Activated T-cell treated with anti-CD3 and anti-CD28 coated beads for 4 hours (primary cell): Measurements from ENCODE around the gene SCAANT1.

ENCODE experiments used
- DNase-seq: peaks from one replicate; pipeline ENCODE4 v3.0.0-alpha.2; 2020

SCAANT1 gene

DNA sequence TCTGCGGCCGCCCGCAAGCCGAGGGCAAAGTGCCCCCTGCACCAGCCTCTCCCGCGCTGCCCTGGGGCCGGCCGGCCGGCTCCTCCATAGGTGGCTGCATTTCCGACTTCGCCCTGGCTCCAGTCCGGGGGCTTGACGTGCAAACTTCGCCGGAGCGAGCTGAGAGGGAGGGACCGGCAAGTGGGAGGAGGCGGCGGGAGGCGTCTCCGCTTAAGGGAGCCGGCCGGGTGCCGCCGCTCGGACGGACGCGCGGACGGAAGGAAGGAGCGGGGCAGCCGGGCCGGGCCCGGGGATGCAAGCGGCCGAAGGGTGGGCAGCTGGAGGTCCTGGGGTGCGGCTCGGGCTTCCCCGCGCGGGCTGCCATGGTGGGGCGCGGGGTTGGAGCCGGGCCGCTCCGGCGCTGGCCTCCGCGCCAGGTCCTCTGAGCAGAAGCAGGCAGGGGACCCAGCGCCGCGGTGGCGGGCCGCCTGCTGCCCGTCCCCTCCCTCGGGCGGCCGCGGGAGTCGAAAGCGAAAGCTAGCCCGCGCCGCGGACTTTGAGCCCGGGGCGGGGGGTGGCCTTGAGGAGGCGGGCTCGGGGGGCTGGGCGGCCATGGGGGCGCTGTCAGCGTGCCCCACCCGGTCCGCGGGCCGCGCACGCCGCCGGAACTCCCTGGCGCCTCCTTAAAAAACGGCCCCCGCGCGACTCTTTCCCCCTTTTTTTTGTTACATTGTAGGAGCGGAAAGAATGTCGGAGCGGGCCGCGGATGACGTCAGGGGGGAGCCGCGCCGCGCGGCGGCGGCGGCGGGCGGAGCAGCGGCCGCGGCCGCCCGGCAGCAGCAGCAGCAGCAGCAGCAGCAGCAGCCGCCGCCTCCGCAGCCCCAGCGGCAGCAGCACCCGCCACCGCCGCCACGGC is at the start of gene SCAANT1:
Gene SCAANT1 (minus strand): TSS at position 511 of the 895 bp plus-strand sequence.
- DNase-seq: peak; percentile 75

DNA sequence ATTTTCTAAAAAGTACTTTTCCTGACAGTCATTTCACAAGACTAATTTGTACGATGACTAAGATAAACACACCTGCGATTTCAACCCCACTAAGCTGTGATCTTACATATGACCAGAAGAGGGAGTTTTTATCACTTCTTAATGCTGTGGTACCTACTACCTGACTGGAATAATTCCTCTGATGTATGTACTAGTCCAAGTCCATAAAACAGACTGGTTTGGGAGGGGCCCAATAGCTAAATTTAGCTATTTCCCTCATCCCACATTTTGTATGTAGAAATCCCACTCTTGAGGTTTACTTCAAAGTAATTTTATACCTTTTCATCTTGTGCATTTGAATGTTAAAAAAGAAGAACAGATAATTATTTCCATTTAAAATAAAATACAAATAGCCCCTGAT is 49.7 kb upstream of the SCAANT1 start:
- DNase-seq: no peak

DNA sequence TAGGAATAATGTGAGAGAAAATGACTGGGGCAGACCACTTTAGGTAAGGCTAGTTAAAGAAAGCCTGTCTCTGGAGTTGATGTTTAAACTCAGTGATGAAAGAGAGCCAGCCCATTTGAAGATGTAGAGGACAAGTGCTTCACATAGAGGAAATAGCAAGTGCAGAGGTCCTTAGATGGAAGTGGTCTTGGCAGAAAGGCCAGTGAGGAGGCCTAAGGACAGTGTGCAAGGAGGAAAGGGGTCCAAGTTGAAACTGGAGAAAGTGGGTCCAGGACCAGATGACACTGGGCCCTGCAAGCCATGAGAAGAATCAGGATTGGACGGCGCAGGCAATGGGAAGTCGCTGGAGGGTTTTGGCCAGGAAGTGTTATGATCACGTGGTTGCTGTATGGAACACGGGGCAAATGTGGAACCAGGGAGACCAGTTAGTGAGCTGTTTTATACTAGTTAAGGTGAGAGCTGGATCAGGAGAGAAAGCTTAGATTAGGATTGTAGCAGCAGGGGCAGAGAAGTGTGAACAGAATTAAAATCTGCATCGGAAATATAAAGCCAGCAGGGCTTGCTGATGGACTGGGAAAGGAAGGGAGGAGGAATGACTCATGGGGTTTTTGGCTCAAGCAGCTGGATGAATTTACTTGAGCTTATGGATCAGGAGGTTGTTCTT is 48.0 kb upstream of the SCAANT1 start:
- no peak for DNase-seq

DNA sequence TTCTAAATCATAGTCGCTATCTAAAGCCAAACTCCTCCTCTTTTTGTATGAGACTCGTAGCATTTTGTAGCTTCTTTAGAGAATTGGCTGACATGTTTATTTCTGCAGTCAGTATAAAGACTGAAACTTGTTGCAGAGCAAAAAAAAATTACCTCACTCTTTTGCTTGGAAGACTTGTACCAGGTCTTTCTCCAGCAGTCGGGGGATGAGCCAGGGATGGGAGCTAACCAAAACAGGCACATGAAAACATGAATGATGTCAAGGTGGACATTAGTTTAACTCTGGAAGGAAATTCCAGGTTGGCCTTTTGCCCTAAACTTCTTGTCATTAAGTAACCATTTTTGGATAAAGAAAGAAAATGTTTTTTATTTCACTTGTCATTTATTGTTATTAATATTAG is 47.0 kb upstream of the SCAANT1 start:
- DNase-seq: no peak

DNA sequence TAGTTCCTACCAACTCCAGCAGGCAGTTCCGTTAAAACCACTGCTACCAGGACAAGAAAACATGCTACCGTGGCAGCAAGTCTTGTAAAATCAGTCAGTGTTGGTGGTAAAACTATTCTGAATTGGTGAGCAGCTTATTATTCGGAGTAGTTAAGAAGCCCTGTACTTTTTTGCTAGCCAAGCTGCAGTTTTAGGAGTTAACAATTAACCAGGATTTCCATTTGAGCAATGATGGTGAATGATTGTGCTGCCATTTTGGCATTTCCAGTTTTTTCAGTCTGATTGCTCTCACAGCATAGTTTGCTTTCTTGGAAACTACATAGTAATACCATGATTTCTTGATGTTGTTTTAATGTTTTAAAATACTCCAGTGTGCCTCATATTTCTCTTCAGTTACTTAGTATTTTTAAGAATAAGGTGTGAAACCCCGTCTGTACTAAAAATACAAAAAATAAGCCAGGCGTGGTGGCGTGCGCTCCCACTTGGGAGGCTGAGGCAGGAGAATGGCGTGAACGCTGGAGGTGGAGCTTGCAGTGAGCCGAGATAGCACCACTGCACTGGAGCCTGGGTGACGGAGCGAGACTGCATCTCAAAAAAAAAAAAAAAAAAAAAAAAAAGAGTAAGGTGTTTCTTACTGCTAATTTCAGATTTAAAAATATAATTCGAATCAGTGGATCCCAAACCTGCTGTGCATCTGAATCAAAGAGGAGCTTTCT is 43.8 kb upstream of the SCAANT1 start:
- DNase-seq: no peak

DNA sequence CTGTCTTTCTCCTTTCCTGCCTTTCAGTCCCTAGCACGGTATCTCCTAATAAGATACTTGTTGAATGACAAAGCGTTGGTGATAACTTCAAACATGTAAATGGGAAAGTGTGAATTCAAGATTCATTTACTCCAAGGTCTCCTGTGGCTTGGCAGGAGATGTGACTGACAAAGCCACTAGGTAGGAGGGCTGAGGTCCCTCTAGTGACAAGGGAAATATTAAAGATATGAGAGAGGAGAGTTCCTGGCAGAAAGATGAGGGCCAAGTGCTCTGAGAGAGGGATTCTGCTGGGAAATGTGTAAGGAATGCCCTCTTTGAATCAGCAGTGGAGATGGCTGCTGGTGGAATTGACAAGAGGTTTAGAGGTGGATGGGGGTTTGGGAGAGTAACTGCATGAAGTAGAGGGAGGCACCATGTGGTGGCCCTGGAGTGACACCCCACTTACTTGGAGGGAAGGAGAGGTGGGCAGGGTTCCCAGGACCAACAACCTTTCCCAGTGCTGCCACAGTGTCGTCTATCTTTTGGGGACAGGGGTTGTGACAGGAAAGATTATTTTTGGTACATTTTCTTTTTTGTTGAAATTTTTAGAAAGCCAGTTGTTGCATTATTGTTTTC is 43.0 kb upstream of the SCAANT1 start:
- no peak for DNase-seq

DNA sequence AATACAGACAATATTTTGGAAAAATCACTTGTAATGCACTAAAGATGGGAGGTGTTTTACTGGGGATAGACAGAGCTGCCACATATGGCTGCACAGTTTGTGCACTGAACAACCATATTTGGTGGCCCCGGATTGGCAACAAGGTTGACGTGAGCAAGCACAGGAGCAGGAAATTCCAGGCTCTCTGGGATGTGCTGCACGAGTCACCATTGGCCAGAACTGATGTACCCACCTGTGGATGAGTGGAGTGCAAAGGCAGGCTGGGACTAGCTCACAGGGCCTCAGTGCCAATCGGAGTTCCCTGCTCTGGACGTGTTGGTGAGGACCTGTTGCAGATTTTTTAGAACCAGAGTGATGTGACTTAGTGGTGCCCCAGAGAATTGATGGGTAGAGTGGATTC is 42.0 kb upstream of the SCAANT1 start:
- no peak for DNase-seq

DNA sequence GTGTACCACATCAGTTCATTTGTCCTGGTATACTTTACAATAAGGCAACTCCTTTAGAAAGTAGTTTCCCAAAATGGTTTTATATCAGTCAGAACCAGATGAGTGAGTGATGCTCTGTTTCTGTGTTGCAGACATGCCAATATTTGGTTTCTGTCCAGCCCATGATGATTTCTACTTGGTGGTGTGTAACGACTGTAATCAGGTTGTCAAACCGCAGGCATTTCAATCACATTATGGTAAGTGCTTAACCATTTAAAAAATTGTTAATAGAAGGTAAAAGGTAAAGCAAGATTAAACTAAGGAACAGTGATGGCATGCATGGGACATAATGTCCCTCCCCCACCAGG is 40.0 kb upstream of the SCAANT1 start:
- DNase-seq: no peak

DNA sequence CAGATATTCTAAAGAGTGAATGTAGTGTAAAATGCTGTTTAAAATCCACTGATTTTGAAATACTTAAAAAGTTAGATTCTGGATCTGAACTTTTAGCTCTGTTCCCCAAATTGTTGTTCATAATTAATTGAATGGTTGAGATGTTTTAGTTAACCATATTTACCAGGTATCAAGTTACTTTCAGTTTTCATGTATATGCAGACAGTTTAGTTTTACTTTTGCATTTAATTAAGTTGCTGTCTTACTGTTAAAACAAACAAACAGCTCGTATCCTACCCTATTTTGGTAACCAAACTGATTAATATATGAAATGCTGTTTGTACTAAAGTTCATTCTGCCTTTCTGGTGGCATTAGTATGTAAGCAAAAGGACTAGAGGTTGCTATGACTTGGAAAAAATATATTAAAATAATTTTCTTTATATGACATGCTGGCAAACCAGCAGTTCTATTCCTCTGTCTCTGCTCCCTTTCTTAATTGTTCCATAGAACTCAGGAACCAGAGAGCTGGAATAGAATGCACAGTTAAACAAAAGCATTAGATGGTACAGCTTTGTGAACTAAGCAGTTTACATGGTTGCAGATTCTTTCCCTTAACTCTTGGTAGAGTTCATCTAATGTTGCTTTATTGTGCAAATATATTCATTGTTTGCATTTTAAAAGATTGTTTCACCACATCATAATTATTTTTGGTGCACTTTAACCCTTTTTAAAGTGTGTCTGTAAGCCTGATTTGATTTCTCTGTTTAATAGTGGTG is 39.5 kb upstream of the SCAANT1 start:
- DNase-seq: no peak

DNA sequence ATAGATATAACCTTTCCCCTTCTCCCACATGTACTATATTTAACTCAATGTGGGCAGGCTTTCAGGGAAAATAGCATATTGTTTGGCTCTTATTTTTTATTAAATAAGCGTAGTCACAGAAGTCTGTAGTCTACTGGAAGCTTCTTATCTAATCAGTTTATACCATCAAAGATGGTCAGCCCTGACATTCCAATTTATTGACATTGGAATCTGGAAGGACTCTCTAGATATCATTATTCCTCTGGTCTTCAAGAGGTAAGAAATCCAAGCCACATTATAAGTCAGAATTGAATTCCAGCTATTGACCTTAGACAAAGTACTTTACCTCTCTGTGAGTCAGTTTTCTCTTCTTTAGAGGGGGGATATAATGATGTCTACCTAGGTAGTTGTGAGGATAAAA is 38.5 kb upstream of the SCAANT1 start:
- DNase-seq: no peak

DNA sequence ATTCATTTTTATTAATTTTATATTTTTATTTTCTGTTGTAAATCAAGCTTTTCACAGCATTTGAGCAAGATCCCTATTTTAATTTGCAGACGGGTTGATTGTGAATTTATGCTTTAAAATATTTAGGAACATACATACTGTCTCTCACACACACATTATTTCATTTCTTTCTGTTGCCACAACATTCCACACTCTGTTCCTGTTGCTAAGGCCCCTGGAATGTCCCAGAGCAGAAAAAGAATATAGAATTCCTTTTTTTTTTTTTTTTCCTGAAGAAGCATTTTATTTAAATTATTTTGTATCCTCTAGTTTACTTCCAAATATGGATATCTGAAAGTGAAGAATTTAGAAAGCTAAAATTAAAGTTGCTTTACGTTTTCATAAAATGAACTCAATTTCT is 36.8 kb upstream of the SCAANT1 start:
- DNase-seq: no peak

DNA sequence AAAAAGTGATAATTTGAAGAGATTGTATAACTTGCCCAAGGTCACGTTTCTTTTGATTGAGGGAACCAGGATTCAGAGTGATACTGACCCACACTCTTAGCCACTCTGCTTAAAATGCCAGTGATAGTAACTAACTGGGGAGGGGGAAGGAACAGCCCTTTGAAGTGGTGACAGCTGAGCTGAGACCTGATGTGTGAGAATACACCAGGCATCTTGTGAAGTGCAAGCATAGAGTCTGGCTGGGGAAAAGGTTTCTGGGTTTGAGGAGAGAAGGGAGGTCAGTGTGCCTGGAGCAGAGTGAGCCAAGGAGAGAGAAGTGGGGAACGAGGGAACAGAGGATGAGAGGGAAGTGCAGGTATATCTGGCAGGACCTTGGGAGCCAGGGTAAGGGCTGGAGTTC is 35.4 kb upstream of the SCAANT1 start:
- no peak for DNase-seq

DNA sequence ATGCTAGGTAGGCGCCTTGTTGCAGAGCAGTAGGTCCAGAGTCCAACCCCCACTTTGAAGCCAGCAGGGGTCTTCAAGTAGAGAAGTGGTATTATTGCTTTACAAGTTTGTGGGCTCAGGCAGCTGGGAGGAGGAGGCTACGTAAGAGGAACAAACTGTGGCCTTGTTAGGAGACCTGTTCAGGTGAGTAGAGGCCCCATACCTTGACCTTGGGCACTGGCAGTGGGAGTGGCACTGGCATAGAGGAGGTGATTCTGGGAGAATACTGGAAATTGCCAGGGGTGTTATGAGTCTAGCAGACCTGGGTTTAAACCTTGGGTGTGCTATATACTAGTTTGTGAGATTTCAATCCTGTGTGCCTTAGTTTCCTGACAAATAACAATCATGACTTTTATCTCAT is 34.6 kb upstream of the SCAANT1 start:
- no peak for DNase-seq

DNA sequence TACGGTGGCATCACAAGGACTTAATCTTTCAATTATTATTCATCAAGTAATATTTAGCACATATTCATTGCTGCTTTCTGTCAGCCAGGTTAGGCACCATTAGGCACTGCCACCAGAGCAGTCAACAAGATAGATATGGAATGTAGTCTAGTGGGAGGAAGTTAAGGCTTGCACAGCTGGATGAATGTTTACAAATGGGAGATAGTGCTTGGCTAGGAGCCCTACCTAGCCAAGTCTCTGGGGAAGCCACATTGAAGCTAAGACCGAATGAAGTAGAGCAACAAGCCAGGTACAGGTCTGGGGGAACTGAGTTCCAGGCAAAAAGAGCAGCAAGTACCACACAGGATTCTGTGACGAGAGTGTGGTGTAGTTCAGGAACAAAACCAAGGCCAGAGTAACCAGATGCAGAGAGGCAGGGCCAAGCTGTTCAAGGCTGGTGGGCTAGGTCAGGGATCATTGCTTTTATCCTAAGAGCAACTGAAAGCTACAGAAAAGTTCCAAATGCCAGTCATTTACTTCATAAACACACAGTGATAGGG is 33.4 kb upstream of the SCAANT1 start:
- no peak for DNase-seq

DNA sequence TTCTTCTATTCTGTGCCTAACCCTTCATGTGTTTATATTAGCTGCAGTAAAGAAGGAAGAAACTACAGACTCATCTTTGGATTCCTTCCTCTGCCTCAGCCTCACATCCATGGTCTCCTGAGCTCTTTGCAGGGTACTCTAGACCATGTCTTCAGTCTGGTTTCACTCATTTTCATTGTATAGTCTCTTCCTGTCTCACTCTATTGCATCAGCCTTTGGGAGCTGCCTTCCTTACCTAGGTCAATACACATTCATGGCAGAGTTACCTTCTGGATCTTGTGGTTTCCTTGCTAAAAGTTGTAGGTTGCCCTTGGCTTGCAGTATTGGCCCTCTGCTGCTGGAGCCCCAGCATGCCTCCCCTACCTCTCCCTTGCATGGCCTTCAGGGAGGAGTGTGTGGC is 31.5 kb upstream of the SCAANT1 start:
- no peak for DNase-seq

DNA sequence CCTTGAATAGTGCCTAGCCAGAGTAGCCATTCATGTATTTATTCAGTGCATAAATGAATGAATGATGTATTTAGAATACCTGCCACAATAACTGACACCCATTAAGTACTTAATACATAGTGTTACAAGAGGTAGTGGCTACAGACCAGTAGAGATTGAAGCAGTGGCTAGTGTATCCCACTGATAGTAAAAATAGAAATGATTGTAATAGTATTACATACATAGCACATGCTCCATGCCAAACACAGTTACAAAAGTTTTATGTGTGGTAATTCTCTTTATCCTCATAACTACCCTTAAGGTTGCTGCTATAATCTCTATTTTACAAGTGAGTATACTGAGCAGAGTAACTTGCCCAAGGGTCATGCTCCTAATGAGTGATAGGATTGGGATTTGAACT is 30.3 kb upstream of the SCAANT1 start:
- no peak for DNase-seq

DNA sequence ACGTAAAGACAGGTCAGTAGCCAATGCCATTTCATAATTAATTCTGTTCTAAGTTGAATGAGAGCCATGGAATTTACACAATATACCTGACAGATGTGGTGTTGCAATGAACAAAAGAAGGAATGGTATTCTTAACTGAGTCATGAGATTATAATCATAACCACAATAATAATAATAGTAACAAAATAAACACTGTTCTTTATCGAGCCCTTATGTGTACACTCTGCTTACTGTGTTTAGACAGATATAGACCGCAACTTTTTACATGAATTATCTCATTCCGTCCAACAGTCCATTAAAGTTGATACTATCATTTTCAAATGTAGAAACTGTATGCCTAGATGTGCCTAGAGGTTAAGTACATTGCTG is 28.2 kb upstream of the SCAANT1 start:
- no peak for DNase-seq

DNA sequence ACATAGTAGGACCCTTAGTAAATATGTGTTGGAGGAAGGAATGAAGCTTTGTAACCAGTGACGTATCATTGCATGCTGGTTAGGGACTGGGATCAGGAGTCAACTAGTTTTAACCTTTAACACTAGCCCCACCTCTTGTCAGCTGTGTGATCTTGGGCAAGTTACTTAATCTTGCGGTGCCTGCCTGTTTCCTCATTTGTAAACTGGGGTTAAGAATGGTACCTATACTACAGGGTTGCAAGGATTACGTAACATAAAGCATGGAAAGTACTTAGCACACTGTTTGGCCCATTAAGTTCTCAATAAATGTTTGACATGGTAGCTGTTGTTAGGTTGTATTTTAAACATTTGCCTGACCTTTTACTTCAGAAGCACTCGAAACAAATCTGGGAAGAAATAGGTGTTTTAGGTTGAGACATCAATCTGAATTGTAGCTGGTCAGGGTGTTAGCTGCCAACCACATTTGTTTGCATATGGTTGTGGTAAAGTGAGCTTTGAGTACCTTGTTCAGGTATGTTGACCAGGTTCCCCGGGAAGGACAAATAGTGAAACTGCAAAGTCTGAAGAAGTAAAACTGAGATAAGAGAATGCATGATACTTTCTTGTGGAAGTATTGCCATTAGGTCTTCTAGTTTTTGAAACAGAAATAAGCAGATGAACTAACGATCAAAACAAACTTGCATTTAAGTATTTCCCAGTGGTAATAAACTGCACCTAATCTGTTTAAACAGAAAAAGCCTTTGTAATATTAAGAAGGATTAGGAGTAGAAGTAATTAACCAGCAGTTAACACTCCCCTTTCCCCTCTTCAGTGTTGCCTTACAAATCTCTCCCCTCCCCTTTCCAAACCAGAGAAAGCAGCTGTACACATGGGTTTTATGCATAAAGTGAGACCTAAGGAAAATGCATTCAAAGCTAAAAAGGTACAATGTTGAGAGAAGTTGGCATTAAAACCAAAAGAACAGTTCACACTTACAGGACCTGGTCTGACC is 25.8 kb upstream of the SCAANT1 start:
- DNase-seq: no peak

DNA sequence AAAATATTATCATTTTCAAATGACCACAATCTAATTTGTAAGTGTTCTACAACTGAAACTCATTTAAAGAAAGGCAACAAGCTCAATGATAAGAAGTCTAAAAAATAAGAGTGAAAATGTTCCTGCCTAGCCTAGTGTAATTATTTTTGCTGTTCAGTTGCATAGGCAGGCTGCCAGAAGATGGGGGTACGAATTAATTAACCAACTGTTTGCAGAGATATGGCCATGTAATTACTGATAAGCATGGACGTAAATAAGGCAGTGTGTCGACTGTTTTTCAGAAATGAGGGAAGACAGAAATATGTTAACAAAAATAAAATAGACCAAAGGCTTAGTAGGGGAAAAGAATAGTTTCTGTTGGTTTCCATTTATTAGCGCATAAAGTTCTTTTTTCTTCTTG is 24.7 kb upstream of the SCAANT1 start:
- DNase-seq: no peak

DNA sequence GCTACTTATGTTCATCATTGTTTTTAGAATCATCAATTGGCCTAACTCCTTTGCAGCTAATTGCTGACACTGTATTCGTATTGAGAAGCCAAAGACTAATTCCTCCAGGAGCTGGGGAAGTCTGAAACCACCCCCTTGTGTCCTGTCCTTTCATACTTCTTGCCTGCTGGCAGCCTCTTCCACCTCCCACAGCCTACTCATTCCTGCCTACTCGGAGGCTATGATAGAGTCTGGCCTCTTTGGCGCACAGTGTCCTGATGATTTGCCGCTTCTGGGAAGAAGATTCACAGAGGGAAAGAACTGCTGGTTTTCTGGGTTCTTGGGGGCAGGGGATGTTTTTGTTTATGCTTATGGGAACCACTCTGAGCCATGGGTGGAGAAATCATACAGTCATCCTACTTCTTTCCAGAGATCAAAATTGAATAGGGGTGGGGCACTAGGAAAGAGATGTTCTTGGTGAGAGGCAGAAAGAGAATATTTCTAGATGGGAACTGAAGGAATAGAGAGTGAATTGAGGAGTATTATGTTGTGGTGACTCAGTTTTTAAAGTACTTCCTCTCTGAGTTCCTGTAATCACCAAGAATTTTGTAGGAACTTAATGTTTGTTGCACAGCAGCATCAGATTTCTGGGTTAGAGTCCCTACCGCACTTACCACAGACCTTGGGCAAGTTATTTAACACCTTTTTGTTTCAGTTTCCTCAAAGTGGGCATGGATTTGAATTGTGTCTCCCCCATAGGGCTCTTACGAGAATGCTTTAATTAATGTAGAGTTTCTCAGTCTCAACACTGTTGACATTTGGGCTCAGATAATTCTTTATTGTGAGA is 22.1 kb upstream of the SCAANT1 start:
- DNase-seq: no peak
